Astrocyte (in vitro differentiated cells and primary cell): ENCODE measurements around the gene UBE2C. TPM values are rescaled to one million over a fixed set of nuclear protein-coding genes. Genes with fewer than 3 reads are reported as not detected.

Experiments
- DNase-seq: peaks from one replicate; pipeline ENCODE4 v3.0.0-alpha.2; 2010; ENCODE audit warnings: low read depth
- FAIRE-seq: peaks from 2 replicates; lab custom pipeline; 2011; peaks lifted over from hg19 to GRCh38; lab: Jason Lieb, UNC
- H2AFZ ChIP-seq: 2 replicates; pipeline ENCODE4 v1.6.0; 2012; ENCODE audit warnings: low read depth, low read length, inconsistent platforms
- H3K27ac ChIP-seq: 2 replicates; pipeline ENCODE4 v1.5.1; 2011; ENCODE audit warnings: low read depth, low read length, inconsistent platforms
- H3K27me3 ChIP-seq: 2 replicates; pipeline ENCODE4 v1.6.0; 2011; ENCODE audit warnings: low read length, inconsistent platforms; ENCODE audit not compliant: insufficient read depth
- H3K36me3 ChIP-seq: 2 replicates; pipeline ENCODE4 v1.5.1; 2011; ENCODE audit warnings: low read length, inconsistent platforms; ENCODE audit not compliant: insufficient read depth
- H3K4me1 ChIP-seq: 2 replicates; pipeline ENCODE4 v1.5.1; 2011; ENCODE audit warnings: low read length, inconsistent platforms; ENCODE audit not compliant: insufficient read depth
- H3K4me2 ChIP-seq: 2 replicates; pipeline ENCODE4 v1.6.0; 2012; ENCODE audit warnings: low read length, inconsistent platforms
- H3K4me3 ChIP-seq: 2 replicates; pipeline ENCODE4 v1.5.1; 2011; ENCODE audit warnings: low read depth, mild to moderate bottlenecking, low read length, inconsistent platforms; ENCODE audit not compliant: insufficient read depth
- H3K79me2 ChIP-seq: 2 replicates; pipeline ENCODE4 v1.6.0; 2012; ENCODE audit warnings: mild to moderate bottlenecking, low read length, inconsistent platforms; ENCODE audit not compliant: insufficient read depth
- H3K9ac ChIP-seq: 2 replicates; pipeline ENCODE4 v1.6.0; 2012; ENCODE audit warnings: mild to moderate bottlenecking, low read length, inconsistent platforms
- H3K9me3 ChIP-seq: 2 replicates; pipeline ENCODE4 v1.5.1; 2012; ENCODE audit warnings: low read depth, mild to moderate bottlenecking, low read length, inconsistent platforms; ENCODE audit not compliant: insufficient read depth
- H4K20me1 ChIP-seq: 2 replicates; pipeline ENCODE4 v1.6.0; 2012; ENCODE audit warnings: low read length, inconsistent platforms; ENCODE audit not compliant: insufficient read depth
- H3K27ac Mint-ChIP-seq: one replicate; pipeline ENCODE4 v1.8.0; 2021; ENCODE audit warnings: mild to moderate bottlenecking, mixed read lengths; ENCODE audit not compliant: unreplicated experiment
- H3K27me3 Mint-ChIP-seq: one replicate; pipeline ENCODE4 v1.8.0; 2021; ENCODE audit warnings: low read depth, mixed read lengths; ENCODE audit not compliant: unreplicated experiment
- H3K36me3 Mint-ChIP-seq: one replicate; pipeline ENCODE4 v1.8.0; 2021; ENCODE audit warnings: low read depth, mixed read lengths; ENCODE audit not compliant: unreplicated experiment
- H3K4me1 Mint-ChIP-seq: one replicate; pipeline ENCODE4 v1.8.0; 2021; ENCODE audit warnings: low read depth, mixed read lengths; ENCODE audit not compliant: unreplicated experiment
- H3K4me3 Mint-ChIP-seq: one replicate; pipeline ENCODE4 v1.8.0; 2021; ENCODE audit warnings: mild to moderate bottlenecking, moderate library complexity, mixed read lengths; ENCODE audit not compliant: unreplicated experiment
- H3K9me3 Mint-ChIP-seq: one replicate; pipeline ENCODE4 v1.8.0; 2021; ENCODE audit warnings: mild to moderate bottlenecking, mixed read lengths; ENCODE audit not compliant: unreplicated experiment
- CTCF ChIP-seq: IDR thresholded peaks from 2 replicates; pipeline ENCODE4 v1.5.1; 2011; ENCODE audit warnings: low read depth, mild to moderate bottlenecking, inconsistent platforms, low read length, moderate library complexity; ENCODE audit not compliant: insufficient read depth
- EZH2 ChIP-seq: IDR thresholded peaks from 2 replicates; pipeline ENCODE4 v1.6.1; 2012; ENCODE audit warnings: mild to moderate bottlenecking, low read length, inconsistent platforms; ENCODE audit not compliant: insufficient read depth
- total RNA-seq: library from RNA; stranded (reverse); gene quantifications from 2 replicates; pipeline ENCODE4 v1.2.1, GENCODE V29; 2021

Gene UBE2C
- total RNA-seq, 1 donor from 2014 or later, result 12.3 TPM

- Histone ChIP-seq H3K9me3 (no peaks in the 10 kb centered on the region), H3K4me3 (no peak overlapping the region), H3K4me2 (no peak overlapping the region), H3K27me3 (no peaks in the 10 kb centered on the region), H3K4me1 (no peaks in the 10 kb centered on the region), H3K9ac (no peak overlapping the region), H3K79me2 (no peaks in the 10 kb centered on the region), H2AFZ (no peak overlapping the region), H4K20me1 (peaks cover 17% of the 10 kb centered on the region), H3K36me3 (peaks cover 24% of the 10 kb centered on the region), H3K27ac (no peak overlapping the region)
- peaks cover 23% of the 10 kb centered on the region for H3K36me3 Mint-ChIP-seq
- no peaks in the 10 kb centered on the region for H3K27me3 Mint-ChIP-seq
- FAIRE-seq (no peak), DNase-seq (no peak)
- no peak overlapping the region for H3K27ac Mint-ChIP-seq
- TF ChIP-seq CTCF, result no peak
- no peak for TF ChIP-seq EZH2
- H3K4me1 Mint-ChIP-seq, result peaks cover 4% of the 10 kb centered on the region
- no peak overlapping the region for H3K4me3 Mint-ChIP-seq
- no peaks in the 10 kb centered on the region for H3K9me3 Mint-ChIP-seq
Observed at GRCh38 chr20:45841407-45842129, 29.1 kb downstream of the UBE2C start.

GRCh38 chr20:45842169-45842812 lies 29.8 kb downstream of the UBE2C start:
- H3K36me3 ChIP-seq, result peaks cover 21% of the 10 kb centered on the region
- H3K4me1 Mint-ChIP-seq, result no peaks in the 10 kb centered on the region
- H3K9me3 Mint-ChIP-seq, result no peaks in the 10 kb centered on the region
- no peaks in the 10 kb centered on the region for H3K9me3 ChIP-seq
- H4K20me1 ChIP-seq, result peaks cover 12% of the 10 kb centered on the region
- H3K36me3 Mint-ChIP-seq, result peaks cover 20% of the 10 kb centered on the region
- FAIRE-seq (no peak), DNase-seq (no peak)
- H3K27me3 Mint-ChIP-seq, result no peaks in the 10 kb centered on the region
- no peaks in the 10 kb centered on the region for H3K27me3 ChIP-seq
- H3K9ac ChIP-seq, result no peak overlapping the region
- H3K27ac ChIP-seq, result no peak overlapping the region
- no peaks in the 10 kb centered on the region for H3K79me2 ChIP-seq
- TF ChIP-seq CTCF, result no peak
- TF ChIP-seq EZH2, result no peak
- no peak overlapping the region for H3K27ac Mint-ChIP-seq
- H3K4me3 ChIP-seq, result no peak overlapping the region
- no peak overlapping the region for H3K4me3 Mint-ChIP-seq
- no peak overlapping the region for H3K4me2 ChIP-seq
- no peaks in the 10 kb centered on the region for H3K4me1 ChIP-seq
- H2AFZ ChIP-seq, result no peak overlapping the region

- no peak overlapping the region for H3K4me3 Mint-ChIP-seq
- TF ChIP-seq EZH2 (no peak), CTCF (no peak)
- Histone ChIP-seq H2AFZ (no peak overlapping the region), H3K79me2 (no peaks in the 10 kb centered on the region), H4K20me1 (peaks cover 12% of the 10 kb centered on the region), H3K4me3 (no peak overlapping the region), H3K4me2 (no peak overlapping the region), H3K4me1 (no peaks in the 10 kb centered on the region), H3K27ac (no peak overlapping the region), H3K27me3 (no peaks in the 10 kb centered on the region), H3K9ac (no peak overlapping the region), H3K9me3 (no peaks in the 10 kb centered on the region), H3K36me3 (peaks cover 21% of the 10 kb centered on the region)
- no peak overlapping the region for H3K27ac Mint-ChIP-seq
- no peaks in the 10 kb centered on the region for H3K9me3 Mint-ChIP-seq
- FAIRE-seq (no peak), DNase-seq (no peak)
- H3K27me3 Mint-ChIP-seq, result no peaks in the 10 kb centered on the region
- H3K36me3 Mint-ChIP-seq, result peaks cover 20% of the 10 kb centered on the region
- no peaks in the 10 kb centered on the region for H3K4me1 Mint-ChIP-seq
Observed at GRCh38 chr20:45843506-45843905, 31.1 kb downstream of the UBE2C start.
